Bronchial smooth muscle cell (primary cell): ENCODE data around the gene SLC8A1. TPM values are rescaled to one million over a fixed set of nuclear protein-coding genes. Genes with fewer than 3 reads are reported as not detected.

Source experiments
- total RNA-seq: library from RNA; depleted of rRNA; stranded (reverse); fragments of >200 nt; gene quantifications from 2 replicates; pipeline ENCODE4 v1.2.1, GENCODE V29; 2014

SLC8A1 gene
- 35.1 and 82.7 TPM in 2 replicates for total RNA-seq

GRCh38 chr2:40451918-40452605, at the start of gene SLC8A1:
Gene SLC8A1, minus strand, starts transcription at chr2:40452090.

